HepG2 (cell line): ENCODE results near the gene STRIT1. TPM values are rescaled to one million over a fixed set of nuclear protein-coding genes. Genes with fewer than 3 reads are reported as not detected.

Experiments
- ATAC-seq: fragments of 200-7000 bp; cut with Tn5 transposase; 3 replicates; pipeline ENCODE4 v1.9.1; 2020; ENCODE audit warnings: mild to moderate bottlenecking, moderate library complexity
- BruUV-seq: library from RNA; stranded (reverse); fragments of 400-500 nt; replicated peaks from 2 replicates; lab custom pipeline; 2021; lab: Mats Ljungman, UMichigan
- CTCF ChIA-PET: fragments of 300-600 bp; formaldehyde crosslinking; extraction: SDS; loops from one replicate; lab custom pipeline; 2021; ENCODE audit warnings: low total read pairs, inconsistent platforms, low intra/inter-chr PET ratio; lab: Yijun Ruan, JAX
- POLR2A ChIA-PET: fragments of 350-600 bp; sonication (Branson Sonifier 250); formaldehyde crosslinking; loops from one replicate; lab custom pipeline; 2020; ENCODE audit warnings: antibody characterized with exemption, inconsistent platforms; lab: Yijun Ruan, JAX
- DNase-seq: peaks from one replicate; pipeline ENCODE4 v3.0.0-alpha.2; 2015; ENCODE audit warnings: low spot score
- FAIRE-seq: peaks from 3 replicates; lab custom pipeline; 2011; peaks lifted over from hg19 to GRCh38; lab: Jason Lieb, UNC
- H2AFZ ChIP-seq: one replicate; pipeline ENCODE4 v1.6.1; 2011; ENCODE audit warnings: low read length, inconsistent platforms
- H3K27ac ChIP-seq: fragments of 300-600 bp; 3 replicates; pipeline ENCODE4 v1.8.0; 2011; ENCODE audit warnings: mixed run types, mild to moderate bottlenecking, mixed read lengths, low read length, inconsistent platforms; ENCODE audit not compliant: insufficient read depth; ENCODE audit errors: extremely low read length
- H3K27me3 ChIP-seq, 2 experiments: fragments of 200-600 bp in 1 of 2; 2 replicates in 1 of 2; 3 replicates in 1 of 2; pipeline versions ENCODE4 v1.6.0 to v1.8.0; 2011; ENCODE audit warnings: low read length in 2 of 2, mild to moderate bottlenecking in 2 of 2, moderate library complexity in 2 of 2, inconsistent platforms in 1 of 2; ENCODE audit not compliant: insufficient read depth in 2 of 2, control insufficient read depth in 1 of 2
- H3K36me3 ChIP-seq, 2 experiments: fragments of 200-600 bp in 1 of 2; replicated peaks in 1 of 2; 2 replicates in 1 of 2; 3 replicates in 1 of 2; pipeline versions ENCODE4 v1.5.1 to v1.8.0; 2011; ENCODE audit warnings: low read length in 2 of 2, inconsistent platforms in 1 of 2; ENCODE audit not compliant: insufficient read depth in 2 of 2, control insufficient read depth in 1 of 2
- H3K4me1 ChIP-seq: 2 replicates; pipeline ENCODE4 v1.5.1; 2012; ENCODE audit warnings: low read length, inconsistent platforms; ENCODE audit not compliant: insufficient read depth
- H3K4me2 ChIP-seq: 2 replicates; pipeline ENCODE4 v1.6.0; 2011; ENCODE audit warnings: low read depth, low read length, inconsistent platforms
- H3K4me3 ChIP-seq, 3 experiments: fragments of 200-600 bp in 1 of 3; sonication (generic), shearing (Covaris generic) in 1 of 3; replicated peaks in 1 of 3; 2 replicates each; pipeline ENCODE4 v1.5.1; 2011 to 2016; ENCODE audit warnings: low read length in 3 of 3, inconsistent platforms in 2 of 3, low read depth in 2 of 3, mild to moderate bottlenecking in 2 of 3, control low read depth in 1 of 3, mixed read lengths in 1 of 3; ENCODE audit not compliant: insufficient read depth in 1 of 3
- H3K79me2 ChIP-seq: one replicate; pipeline ENCODE4 v1.6.1; 2011; ENCODE audit warnings: low read length, inconsistent platforms; ENCODE audit not compliant: insufficient read depth
- H3K9ac ChIP-seq: 2 replicates; pipeline ENCODE4 v1.6.0; 2011; ENCODE audit warnings: mild to moderate bottlenecking, low read depth, low read length, inconsistent platforms; ENCODE audit not compliant: insufficient read depth
- H3K9me3 ChIP-seq: 2 replicates; pipeline ENCODE4 v1.5.1; 2012; ENCODE audit warnings: mild to moderate bottlenecking, low read length
- H4K20me1 ChIP-seq: 2 replicates; pipeline ENCODE4 v1.6.0; 2011; ENCODE audit warnings: inconsistent platforms, mild to moderate bottlenecking, low read length, moderate library complexity; ENCODE audit not compliant: insufficient read depth
- ARID4A ChIP-seq: sonication (generic); formaldehyde crosslinking; IDR thresholded peaks from 2 replicates; pipeline ENCODE4 v1.5.0; 2020; ENCODE audit warnings: mild to moderate bottlenecking, missing genetic modification reagents, borderline replicate concordance
- ERF ChIP-seq: IDR thresholded peaks from 2 replicates; pipeline ENCODE4 v1.6.1; 2018; ENCODE audit warnings: missing biosample characterization, missing genetic modification reagents
- FOSL2 ChIP-seq: sonication (generic); formaldehyde crosslinking; IDR thresholded peaks from 2 replicates; pipeline ENCODE4 v1.4.0; 2020; ENCODE audit warnings: missing genetic modification reagents
- KDM5A ChIP-seq: fragments of 200-600 bp; sonication (generic); IDR thresholded peaks from 2 replicates; pipeline ENCODE4 v1.7.0; 2018; ENCODE audit warnings: antibody characterized with exemption, mild to moderate bottlenecking, low read length, borderline replicate concordance
- MIER2 ChIP-seq: IDR thresholded peaks from 2 replicates; pipeline ENCODE4 v1.6.1; 2016; ENCODE audit warnings: missing biosample characterization, missing genetic modification reagents
- NFE2 ChIP-seq: sonication (generic); formaldehyde crosslinking; IDR thresholded peaks from 2 replicates; pipeline ENCODE4 v1.4.0; 2020; ENCODE audit warnings: missing genetic modification reagents
- RORA ChIP-seq: sonication (generic); formaldehyde crosslinking; IDR thresholded peaks from 2 replicates; pipeline ENCODE4 v1.5.0; 2020; ENCODE audit warnings: mild to moderate bottlenecking, missing genetic modification reagents, moderate library complexity
- SSRP1 ChIP-seq: IDR thresholded peaks from 2 replicates; pipeline ENCODE4 v1.6.1; 2016; ENCODE audit warnings: control low read depth
- TGIF2 ChIP-seq: IDR thresholded peaks from 2 replicates; pipeline ENCODE4 v1.6.1; 2016; ENCODE audit warnings: control low read depth, missing compliant biosample characterization
- USF2 ChIP-seq, 2 experiments: sonication (generic) in 1 of 2; formaldehyde crosslinking in 1 of 2; IDR thresholded peaks; 2 replicates each; pipeline versions ENCODE4 v1.5.1 to v1.6.1; 2011 to 2020; ENCODE audit warnings: borderline replicate concordance in 1 of 2, low read depth in 1 of 2, low read length in 1 of 2, mild to moderate bottlenecking in 1 of 2, missing genetic modification reagents in 1 of 2, moderate library complexity in 1 of 2
- ZFP36 ChIP-seq: fragments of 150-350 bp; IDR thresholded peaks from 2 replicates; pipeline ENCODE4 v1.6.1; 2018; ENCODE audit warnings: borderline replicate concordance, low read length, low read depth; ENCODE audit not compliant: partially characterized antibody
- ZNF496 ChIP-seq: sonication (generic); formaldehyde crosslinking; IDR thresholded peaks from 2 replicates; pipeline ENCODE4 v1.8.1; 2023; ENCODE audit warnings: mild to moderate bottlenecking, moderate library complexity, missing genetic modification reagents; ENCODE audit not compliant: insufficient replicate concordance
- ZNF563 ChIP-seq: sonication (generic); formaldehyde crosslinking; IDR thresholded peaks from 2 replicates; pipeline ENCODE4 v1.8.0; 2022; ENCODE audit warnings: mild to moderate bottlenecking, moderate library complexity, missing genetic modification reagents
- ZNF597 ChIP-seq: sonication (generic); formaldehyde crosslinking; IDR thresholded peaks from 2 replicates; pipeline ENCODE4 v1.5.0; 2020; ENCODE audit warnings: missing genetic modification reagents
- ZNF598 ChIP-seq: sonication (generic); formaldehyde crosslinking; IDR thresholded peaks from 2 replicates; pipeline ENCODE4 v1.5.1; 2020; ENCODE audit warnings: mild to moderate bottlenecking, missing genetic modification reagents, borderline replicate concordance
- ZNF678 ChIP-seq: sonication (generic); formaldehyde crosslinking; IDR thresholded peaks from 2 replicates; pipeline ENCODE4 v1.4.0; 2020; ENCODE audit warnings: mild to moderate bottlenecking, missing genetic modification reagents
- WGBS: methylation state at CpG from one replicate; pipeline ENCODE4 v1.1.6; 2017; ENCODE audit warnings: low lambda C conversion rate; 5-methylcytosine and 5-hydroxymethylcytosine counted together
- in situ Hi-C: cut with HindIII; loops from 2 replicates; pipeline ENCODE4 v1.10.0; 2017; ENCODE audit warnings: low pct_unique_long_range_greater_than_20kb; ENCODE audit not compliant: extremely low pct_ligation_motif_present
- intact Hi-C: fragments of 100-400 bp; cut with micrococcal nuclease; formaldehyde crosslinking; loops from one replicate; pipeline ENCODE4 v1.10.0; 2022; ENCODE audit not compliant: unreplicated experiment
- polyA plus RNA-seq, 8 experiments: library from polyadenylated mRNA; depleted of rRNA in 3 of 8; stranded (reverse) in 7 of 8; unstranded in 1 of 8; fragments of >200 nt; fragmentation: Illumina TruSeq in 4 of 8; extraction: Trizol in 4 of 8; gene quantifications; 2 replicates each; pipeline versions ENCODE4 v1.2.1 to v1.2.3, GENCODE V29; 2011 to 2016; ENCODE audit warnings: low read depth in 4 of 8, missing spikeins in 1 of 8, mixed read lengths in 1 of 8; ENCODE audit not compliant: insufficient read depth in 1 of 8
- total RNA-seq, 5 experiments: library from RNA; depleted of rRNA; stranded (reverse); fragments of >200 nt; fragmentation: Illumina TruSeq; extraction: Trizol; gene quantifications; 2 replicates each; pipeline ENCODE4 v1.2.3, GENCODE V29; 2016; ENCODE audit warnings: low read depth in 1 of 5

Gene STRIT1
- total and polyA plus RNA-seq, 2 of the 13 experiments (the other 11 are each of a cell fraction or from before 2014, with no cell fraction given), result not detected

- TF ChIP-seq MIER2 (CRISPR knock-in tag) (no peak), SSRP1 (CRISPR knock-in tag) (no peak), RORA (CRISPR knock-in tag) (no peak), ZNF597 (CRISPR knock-in tag) (no peak), USF2 (IDR thresholded peaks at IDR 0.05; ENCODE audit: low read depth, low read length) (no peak), USF2 (CRISPR knock-in tag; IDR thresholded peaks at IDR 0.05; ENCODE audit: borderline replicate concordance) (no peak), NFE2 (CRISPR knock-in tag) (no peak), TGIF2 (CRISPR knock-in tag) (no peak)
Observed at GRCh38 chr3:155303540-155304097, 10.1 kb upstream of the STRIT1 start (continued).

- Histone ChIP-seq H4K20me1 (no peaks in the 10 kb centered on the region), H3K4me1 (peaks cover 21% of the 10 kb centered on the region), H3K9ac (no peak overlapping the region), H3K4me3 (no peak overlapping the region), H3K9me3 (no peaks in the 10 kb centered on the region), H3K27me3 (no peaks in the 10 kb centered on the region), H2AFZ (no peak overlapping the region), H3K79me2 (no peaks in the 10 kb centered on the region), H3K36me3 (no peaks in the 10 kb centered on the region), H3K4me2 (no peak overlapping the region), H3K27ac (no peak overlapping the region)
- FAIRE-seq, result no peak
- ChIA-PET POLR2A (no interaction called here), CTCF (no interaction called here)
- no peak for DNase-seq
- ATAC-seq, result no peak
- in situ Hi-C loops (loop anchor here (25.0 kb wide), 1 partner anchor 541 kb away; no protein-coding TSS in a partner anchor), intact Hi-C loops (no loop called here)
- BruUV-seq, result no TSS peak
- 20% methylated on average over 2 of the region's 2 CpGs for WGBS
- TF ChIP-seq ERF (CRISPR knock-in tag) (no peak), ZNF598 (CRISPR knock-in tag) (no peak), FOSL2 (no peak), ZNF563 (CRISPR knock-in tag) (no peak), ZFP36 (no peak), ZNF496 (CRISPR knock-in tag) (no peak), ZNF678 (no peak), ARID4A (CRISPR knock-in tag) (no peak), KDM5A (no peak)
Observed at GRCh38 chr3:155302891-155303290, 9.4 kb upstream of the STRIT1 start.
